ENCODE results near the gene LDB2. TPM values are rescaled to one million over a fixed set of nuclear protein-coding genes. Genes with fewer than 3 reads are reported as not detected.

The LDB2 gene
- total RNA-seq, 1 donor from 2014 or later, result 27.4 TPM

DNA sequence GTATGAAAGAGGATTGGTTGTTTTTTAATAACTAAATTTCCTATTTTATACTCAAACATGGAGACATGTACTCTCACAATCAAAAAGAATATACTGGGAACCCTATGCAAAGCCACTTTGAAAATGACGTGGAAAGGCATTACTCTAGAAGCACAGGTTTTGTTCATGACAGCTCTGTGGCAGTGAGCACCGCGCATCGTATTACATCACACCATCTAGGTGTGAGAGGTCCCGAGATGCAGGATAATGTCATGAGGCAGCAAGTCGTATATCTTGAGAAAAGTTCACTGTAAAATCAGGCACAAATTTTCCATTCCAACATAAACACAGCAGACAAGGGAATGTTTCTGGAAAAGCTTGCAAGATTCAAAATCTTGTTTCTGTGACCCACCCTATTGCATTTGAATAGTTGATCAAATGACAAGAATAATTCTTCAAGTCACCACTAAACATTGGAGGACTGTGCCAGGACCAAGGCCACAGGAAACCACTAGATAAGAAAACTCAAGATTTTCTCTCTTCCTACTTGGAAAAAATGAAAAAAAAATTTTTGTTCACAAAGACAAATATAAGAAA is 127.6 kb downstream of the LDB2 start:
- no peak for DNase-seq
- intact Hi-C loops (cut with micrococcal nuclease), result no loop called here
- no peak for ATAC-seq

DNA sequence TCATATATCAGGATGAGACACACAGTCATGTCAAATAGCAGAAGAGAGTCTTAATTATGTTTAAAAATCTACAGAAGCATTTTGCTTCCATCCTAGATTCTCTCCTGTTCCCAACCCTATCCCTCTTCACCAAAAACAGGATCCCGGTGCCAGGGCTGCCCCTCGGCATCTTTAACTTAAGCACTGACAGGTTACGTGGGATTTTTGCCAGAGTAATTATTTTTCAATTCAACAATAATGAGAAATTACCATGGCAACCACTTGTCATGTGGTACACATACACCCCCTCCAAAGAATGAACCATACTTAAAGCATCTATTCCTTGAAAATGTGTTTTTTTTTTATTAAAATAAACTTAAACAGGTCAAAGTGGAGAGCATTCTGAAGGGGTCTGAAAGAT is 130.6 kb downstream of the LDB2 start:
- no peak for ATAC-seq
- DNase-seq, result no peak
- intact Hi-C loops (cut with micrococcal nuclease), result no loop called here

DNA sequence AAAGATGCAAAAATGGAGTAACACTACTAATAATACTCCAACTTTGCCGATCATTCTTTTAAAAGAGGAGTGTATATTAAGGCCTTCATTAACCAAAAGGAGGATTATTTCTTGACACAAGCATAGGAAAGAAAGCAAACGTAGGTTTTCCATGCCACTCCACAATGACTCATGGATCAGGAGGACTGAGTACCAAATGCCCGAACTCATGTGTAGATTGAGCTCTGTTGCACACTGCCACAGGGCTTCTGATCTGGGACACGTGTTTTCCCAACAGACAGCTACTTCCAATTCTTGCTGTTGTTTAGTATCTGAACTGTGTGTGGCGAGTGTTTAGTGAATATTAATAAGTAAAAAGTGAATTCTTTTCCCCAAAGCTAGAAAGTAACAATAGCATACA is 131.2 kb downstream of the LDB2 start:
- ATAC-seq (no peak), DNase-seq (no peak)
- intact Hi-C loops (cut with micrococcal nuclease), result no loop called here

DNA sequence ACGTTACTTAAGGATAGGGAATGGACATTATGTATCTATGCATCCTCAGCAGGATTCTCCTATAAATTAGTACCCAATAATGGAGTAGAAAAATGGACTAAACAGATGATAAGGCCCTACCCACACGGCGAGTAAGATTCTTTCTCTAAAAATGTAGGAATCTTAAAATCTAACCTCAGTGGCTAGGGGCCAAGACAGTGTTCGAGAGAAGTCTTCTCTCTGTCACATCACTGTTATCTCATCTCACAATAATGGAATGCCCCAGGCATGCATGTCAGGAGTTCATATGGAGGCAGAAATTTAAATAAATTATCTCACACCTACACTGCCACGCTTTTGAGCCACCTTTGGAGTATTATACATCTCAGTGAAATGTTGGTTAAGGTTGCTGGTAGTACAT is 132.9 kb downstream of the LDB2 start:
- intact Hi-C loops (cut with micrococcal nuclease), result no loop called here
- no peak for ATAC-seq
- no peak for DNase-seq

DNA sequence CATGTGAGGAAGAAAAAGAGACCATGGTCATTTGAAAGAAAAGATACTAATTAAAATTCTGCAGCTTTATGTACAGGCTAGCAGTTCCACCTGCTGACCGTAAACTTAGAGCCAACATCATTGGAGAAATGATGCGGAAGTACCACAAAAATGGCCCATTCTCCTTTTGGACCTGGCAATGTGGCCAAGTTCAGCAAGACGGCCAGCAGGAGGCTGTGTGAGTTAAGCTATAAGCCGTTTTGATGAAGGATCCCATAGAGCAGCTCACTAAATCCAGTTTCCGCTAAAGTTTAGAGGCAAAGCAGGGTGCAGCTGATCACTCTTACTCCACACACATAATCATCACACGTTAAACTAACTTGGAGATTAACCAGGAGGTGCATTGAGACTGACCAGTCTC is 133.8 kb downstream of the LDB2 start:
- ATAC-seq (no peak), DNase-seq (no peak)
- intact Hi-C loops (cut with micrococcal nuclease), result no loop called here

DNA sequence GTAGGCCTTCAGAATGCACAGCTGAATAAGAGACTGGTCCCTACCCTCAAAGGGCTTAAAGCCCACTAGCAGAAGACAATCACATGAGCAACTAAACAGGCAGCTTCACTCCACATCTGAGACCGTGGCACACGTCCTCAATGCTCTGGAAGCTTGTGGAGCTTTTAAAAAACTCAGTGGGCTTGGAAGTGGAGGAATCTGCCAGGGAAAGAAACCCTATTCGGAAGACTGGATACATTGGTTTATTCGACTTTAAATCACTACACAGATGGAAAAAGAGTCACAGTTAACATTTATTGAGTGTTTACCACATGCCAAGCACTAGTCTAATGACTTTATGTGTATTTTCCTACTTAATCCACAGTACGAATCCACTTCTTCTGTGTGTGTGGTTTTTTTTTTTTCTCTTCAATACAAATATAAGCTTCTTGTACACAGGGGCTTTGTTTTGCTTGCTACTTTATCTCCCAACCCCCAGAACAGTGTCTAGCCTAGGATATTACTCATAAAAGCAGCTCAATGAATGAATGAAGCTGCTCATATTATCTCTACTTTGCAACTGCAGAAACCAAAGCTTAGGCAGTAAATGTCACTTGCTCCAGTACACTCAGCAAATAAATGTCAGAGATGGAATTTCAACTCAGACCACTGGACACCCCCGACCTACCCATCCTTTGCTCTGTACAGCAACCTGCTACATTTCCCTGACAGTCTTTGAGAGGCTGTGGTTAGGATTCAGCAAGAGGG is 137.7 kb downstream of the LDB2 start:
- DNase-seq (no peak), ATAC-seq (no peak)
- intact Hi-C loops (cut with micrococcal nuclease), result no loop called here

DNA sequence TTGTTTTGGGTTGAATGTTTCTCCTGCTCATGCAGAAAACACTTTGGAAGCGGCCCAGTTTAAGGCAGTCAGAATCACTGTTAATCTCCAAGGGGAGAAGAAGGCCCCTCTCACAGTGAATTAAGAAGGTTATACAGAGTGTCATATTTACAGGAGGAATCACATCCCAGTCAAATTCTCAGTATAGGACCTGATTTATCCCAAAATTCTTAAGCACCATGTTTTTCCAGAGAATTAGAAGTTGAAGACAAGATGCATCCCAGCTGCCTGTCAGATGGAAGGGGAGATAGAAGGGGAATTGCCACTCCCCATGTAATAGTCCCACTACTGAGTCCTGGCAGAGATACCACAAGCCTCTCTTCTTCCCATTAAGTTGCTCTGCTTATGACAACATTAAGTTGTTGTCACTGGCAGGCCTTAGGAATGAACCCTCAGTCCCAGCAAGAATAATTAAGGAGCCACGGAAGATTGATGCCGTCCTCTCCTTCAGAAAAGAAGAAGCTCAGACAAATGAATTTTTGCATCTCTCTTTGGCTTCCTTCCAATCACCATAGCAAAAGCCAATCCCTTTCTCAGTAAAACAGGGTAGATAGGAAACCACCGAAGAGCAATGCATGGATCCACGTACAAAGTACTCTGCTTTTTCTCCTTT is 138.4 kb downstream of the LDB2 start:
- intact Hi-C loops (cut with micrococcal nuclease), result no loop called here
- ATAC-seq (peak; percentile 36), DNase-seq (no peak)

DNA sequence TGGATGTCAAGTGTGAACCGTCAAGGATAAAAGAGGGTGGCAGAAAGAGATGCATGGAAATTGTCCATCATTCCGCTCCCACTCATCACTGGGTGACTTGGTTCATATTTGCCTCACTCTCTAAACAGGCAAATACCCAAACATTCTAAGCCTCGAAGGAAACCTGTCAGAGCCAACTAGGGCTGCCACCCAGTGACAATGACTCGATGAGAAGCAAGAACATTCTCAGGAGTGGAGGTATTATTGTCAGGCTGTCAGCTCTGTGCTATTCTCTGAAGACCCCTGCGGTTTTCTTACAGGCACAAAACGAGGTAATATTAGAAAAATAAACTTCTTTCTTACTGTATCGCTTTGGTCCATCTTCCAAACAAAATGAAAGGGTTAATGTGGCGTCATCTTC is 139.6 kb downstream of the LDB2 start:
- DNase-seq (no peak), ATAC-seq (no peak)
- intact Hi-C loops (cut with micrococcal nuclease), result no loop called here

DNA sequence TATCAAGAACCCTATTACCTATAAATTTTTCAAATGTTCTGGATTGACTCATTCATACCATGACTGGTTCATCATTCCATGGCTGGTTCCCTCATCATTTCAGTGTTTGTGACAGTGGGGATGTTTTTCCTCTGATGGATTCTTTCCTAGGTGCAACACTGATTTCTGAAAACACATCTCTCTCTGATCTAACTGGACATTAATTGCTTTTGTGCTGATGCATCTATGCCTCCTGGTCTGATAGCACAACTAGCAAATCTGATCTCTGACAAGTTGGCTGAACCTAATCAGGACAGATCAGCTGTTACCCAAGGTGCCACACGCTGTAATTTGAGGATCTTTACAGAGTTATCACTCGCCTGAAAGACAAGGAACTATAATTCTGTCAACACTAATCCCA is 140.2 kb downstream of the LDB2 start:
- intact Hi-C loops (cut with micrococcal nuclease), result no loop called here
- ATAC-seq, result no peak
- DNase-seq, result no peak

DNA sequence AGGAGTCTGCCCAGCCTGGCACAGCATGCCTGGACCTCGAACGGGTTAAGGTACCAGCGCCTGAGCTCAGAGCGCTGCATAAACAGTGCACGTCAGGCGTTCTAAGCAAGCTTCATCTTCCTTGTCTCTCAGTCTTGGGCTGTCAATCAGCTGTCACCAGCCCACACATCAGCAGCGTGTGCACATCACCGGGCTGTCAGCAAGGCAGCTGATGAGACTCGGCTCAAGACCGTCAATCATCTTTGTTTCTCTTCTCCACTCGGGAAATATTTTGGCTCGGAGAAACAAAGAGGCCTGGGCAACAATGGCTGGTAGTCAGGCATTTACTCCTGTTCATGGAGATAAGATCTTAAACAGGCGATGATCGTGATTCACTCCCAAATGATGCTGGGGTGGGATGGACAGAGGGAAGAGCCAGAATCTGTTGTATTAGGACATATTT is 141.3 kb downstream of the LDB2 start:
- intact Hi-C loops (cut with micrococcal nuclease), result no loop called here
- DNase-seq, result no peak

DNA sequence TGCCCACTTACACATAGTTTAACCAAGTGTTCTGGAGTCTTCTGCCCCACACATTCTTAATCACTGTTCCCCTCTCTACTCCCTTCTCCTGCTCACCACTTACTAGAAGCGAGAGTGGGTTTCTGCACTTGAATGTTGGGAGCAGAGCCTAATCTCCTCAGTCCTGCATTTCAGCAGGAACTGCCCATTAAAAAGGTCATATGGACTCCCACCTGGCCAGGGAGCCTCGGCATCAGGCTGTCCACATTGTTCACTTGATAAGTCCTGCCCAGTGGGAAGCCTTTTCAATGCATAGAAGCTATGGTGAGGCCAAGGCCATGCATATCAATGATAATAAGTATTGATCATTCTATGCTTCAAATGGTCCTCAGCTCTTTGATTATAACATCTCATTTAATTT is 144.3 kb downstream of the LDB2 start:
- DNase-seq (no peak), ATAC-seq (no peak)
- intact Hi-C loops (cut with micrococcal nuclease), result no loop called here

More for the DNA sequence above, 141.3 kb downstream of the LDB2 start:
- ATAC-seq, result no peak

DNA sequence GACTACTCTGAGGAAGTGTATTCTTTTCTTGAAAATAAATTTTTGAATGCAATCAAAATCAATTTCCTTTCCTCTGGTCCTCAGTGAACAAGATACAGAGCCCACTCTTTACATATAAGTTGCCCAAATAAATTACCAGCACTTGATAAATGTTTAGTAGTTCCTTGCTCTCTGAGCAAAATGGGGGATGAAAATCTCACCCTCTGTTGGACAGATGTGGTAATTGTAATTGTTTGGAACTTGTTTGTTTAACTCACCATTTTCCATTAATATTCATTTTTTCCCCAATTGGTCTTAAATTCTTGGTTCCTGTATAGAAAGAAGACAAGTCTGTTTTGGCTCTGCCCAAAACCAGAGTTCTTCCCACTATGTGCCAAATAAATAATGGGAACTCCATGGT is 146.3 kb downstream of the LDB2 start:
- ATAC-seq (no peak), DNase-seq (no peak)
- intact Hi-C loops (cut with micrococcal nuclease), result no loop called here

DNA sequence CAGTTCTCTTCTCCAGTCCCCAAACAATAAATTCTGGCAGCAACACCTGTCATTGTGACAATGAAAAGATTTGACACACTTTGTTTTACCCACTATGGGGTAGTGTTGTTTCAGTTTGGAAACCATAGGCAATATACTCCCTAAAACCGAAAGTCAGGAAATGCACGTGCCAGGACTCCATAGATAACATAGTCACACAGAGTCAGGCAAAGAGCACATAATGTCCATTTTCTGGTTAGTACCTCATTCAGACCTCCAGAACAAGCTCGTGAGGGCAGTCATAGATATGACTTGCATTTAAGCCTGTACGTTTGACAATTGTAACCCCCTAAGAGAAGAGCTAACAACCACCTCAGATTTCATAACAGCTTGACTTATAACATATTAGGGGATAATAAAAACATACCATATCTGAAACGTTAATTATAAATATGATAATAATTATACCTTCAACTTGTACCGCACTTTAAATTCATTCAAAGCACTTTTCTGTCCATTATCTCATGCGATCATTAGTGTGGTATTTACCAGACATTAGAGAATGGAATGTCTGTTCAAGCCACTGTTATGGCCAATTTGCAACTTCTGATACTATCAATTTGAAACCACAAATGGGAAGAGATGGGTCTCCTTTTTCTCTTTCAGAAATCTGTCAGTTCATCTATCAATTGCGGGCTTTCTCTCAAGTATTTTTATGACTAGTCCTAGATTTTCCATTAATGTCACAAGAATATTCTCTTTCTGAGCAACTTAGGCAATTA is 147.4 kb downstream of the LDB2 start:
- no peak for ATAC-seq
- intact Hi-C loops (cut with micrococcal nuclease), result no loop called here
- DNase-seq, result no peak

DNA sequence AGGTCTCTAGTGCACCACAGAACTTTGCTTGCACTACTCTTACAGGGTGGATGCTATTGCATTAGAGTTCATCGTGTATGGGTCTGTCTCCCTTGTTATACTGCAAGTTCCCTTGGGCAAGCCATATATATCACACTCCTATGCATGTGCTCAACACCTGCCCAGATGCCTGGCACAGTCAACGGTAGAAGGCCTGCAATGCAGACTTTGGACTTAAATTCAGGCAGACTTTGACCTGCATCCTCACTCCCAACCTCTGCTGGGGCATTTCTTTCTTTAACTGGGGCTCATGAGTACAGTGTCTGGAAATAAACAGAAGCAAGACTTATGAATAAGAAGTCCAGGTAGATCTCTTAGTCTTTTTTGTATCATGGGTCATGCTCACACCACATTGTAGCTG is 148.2 kb downstream of the LDB2 start:
- no peak for DNase-seq
- no peak for ATAC-seq
- intact Hi-C loops (cut with micrococcal nuclease), result no loop called here

DNA sequence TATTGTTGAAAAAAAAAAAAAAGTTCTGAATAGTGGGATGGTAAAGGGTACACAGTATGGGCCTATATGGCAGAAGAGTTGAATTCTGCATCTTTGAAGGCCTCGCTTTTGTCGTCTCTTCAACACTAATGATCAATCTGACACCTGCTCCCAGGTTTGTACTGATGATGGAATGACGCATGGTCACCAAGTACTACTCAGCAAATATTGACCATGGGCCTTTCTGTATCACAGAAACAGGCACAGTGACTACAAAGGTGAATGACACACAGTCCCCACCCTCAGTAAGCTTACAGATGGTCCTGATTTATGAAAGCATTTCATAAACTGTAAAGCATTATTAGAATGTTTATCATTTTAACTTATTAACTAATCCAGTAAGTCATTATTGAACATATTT is 152.6 kb downstream of the LDB2 start:
- intact Hi-C loops (cut with micrococcal nuclease), result no loop called here
- ATAC-seq, result no peak
- no peak for DNase-seq

DNA sequence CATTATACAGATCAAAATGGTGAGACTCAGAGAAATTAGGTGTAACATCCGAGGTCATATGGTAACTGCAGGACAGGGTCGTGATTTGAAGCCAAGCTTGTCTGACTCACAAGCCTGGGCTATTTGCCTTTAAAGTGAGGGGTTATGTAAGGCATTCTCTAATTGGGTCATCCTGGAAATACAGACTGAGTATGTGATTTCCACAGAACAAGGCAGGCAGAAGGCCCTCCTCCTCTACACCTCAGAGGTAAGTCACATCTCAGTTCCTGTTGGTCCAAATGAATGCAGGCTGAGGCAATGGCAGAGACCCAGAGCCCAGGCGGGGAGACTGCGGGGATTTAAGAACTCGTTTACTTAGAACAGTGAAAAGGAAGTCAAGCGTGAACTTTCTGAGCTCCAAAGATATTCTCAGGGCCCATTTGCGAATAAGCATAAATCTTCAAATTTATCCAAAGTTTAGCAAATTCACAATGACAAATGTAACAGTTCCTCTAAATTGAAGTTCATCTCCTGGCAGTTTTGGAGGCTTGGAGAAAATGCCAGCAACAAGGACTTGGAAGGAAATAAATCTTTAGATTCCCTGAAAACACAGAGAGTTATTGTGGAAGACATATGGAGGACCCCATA is 153.3 kb downstream of the LDB2 start:
- peak; percentile 82 for ATAC-seq
- no peak for DNase-seq
- intact Hi-C loops (cut with micrococcal nuclease), result no loop called here

DNA sequence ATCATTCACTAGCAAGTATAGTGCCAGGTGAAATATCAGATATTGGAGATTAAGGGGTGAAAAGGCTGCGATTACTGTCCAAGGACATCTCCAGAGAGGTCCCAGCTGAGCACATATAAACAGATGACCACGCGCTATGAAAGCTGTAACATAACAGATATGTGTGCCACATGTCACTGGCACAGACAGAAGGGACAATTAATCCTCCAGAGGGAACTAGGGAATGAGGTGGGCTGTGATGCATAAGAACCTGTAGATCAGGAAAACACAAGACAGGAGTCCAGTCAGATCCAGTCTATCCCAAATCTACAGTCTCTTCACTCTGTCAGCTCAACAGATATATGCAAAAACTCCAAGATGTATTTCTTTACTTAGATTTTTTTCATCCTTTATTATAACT is 157.2 kb downstream of the LDB2 start:
- intact Hi-C loops (cut with micrococcal nuclease), result no loop called here
- no peak for DNase-seq
- no peak for ATAC-seq

DNA sequence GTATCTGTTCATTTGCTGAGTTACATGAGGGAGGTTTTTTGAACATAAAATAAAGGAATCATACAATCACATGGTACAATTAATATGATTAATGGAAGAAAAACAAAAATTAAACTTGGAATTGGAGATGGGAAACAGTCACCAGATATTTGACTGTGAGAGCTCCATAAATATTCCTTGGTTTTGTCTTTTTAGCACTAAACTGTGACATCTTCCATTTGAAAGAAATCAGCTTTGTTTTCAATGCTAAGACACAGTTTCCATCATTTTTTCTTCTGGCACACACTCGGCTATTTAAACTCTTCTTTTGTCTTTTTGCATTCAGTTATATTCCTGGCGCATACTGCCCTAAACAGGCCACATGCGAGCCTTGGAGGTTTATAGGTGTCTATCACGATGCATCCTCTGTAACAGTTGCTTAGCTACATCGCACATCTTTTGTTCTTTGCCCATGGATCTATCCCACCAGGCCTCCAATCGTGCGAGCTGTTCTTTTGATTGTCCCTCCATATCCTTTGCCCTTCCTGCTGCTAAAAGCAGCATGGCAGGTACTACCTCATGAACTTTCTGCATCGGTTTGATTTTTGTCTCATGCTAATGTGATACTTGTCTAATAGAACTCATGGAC is 158.3 kb downstream of the LDB2 start:
- intact Hi-C loops (cut with micrococcal nuclease), result no loop called here
- ATAC-seq, result no peak

DNA sequence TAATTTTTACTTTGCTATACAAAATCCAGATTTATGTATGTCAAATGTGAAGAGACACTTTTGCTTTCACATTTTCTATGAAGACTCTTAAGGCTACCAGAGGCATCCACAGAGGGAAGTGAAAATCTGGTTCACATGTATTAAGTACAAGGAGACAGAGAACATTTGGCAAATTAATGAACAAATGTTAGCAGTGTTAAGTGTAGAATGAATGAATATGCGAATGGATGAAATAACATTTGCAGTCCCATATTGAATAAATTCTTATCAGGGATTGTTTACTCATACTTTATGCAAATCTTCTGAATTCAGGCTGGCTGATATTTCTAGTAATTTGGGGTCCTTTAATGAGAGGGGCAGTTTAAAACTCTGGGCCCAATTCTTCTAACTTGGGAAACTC is 159.9 kb downstream of the LDB2 start:
- intact Hi-C loops (cut with micrococcal nuclease), result no loop called here
- DNase-seq, result no peak
- ATAC-seq, result no peak

More for the DNA sequence above, 158.3 kb downstream of the LDB2 start:
- DNase-seq, result no peak

Data from left ventricle myocardium superior (tissue), 1 donor.